ENCODE measurements around the gene PRELP. TPM values are rescaled to one million over a fixed set of nuclear protein-coding genes. Genes with fewer than 3 reads are reported as not detected.

The PRELP gene
- total and polyA plus RNA-seq, 2 of the 8 experiments (the other 6 are each of a cell fraction or from before 2014, with no cell fraction given): 0.13 to 0.23 TPM

DNA sequence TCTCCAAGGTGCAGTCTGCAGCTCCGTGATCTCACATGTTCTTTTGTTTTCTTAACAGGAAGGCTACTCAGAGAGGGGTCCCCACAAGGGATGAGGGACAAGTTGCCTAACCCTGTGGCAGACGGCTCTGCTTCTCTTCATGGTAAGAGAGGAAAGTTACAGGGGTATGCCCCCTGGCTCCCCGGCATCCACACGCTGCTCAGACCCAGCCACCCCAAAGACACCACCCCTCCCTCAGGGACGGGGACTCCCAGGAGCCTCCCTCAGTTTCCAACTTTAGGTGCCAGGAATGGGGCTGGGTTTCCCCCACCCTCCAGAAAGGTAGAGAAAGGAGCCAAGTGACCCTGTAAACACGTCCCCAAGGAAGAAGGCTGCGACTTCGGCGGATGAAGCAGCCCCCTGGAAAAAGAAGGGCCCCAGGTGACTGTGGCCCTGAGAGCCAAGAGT is 38.0 kb downstream of the PRELP start:
- Histone ChIP-seq H3K36me3 (ENCODE audit: control insufficient read depth in 2 of 4, insufficient read depth in 4 of 4, low read length in 3 of 4) (no peaks in the 10 kb centered on the region), H4K8ac (ENCODE audit: extremely low read depth, insufficient read depth, low read length) (no peak overlapping the region; the same call in 1 of the 2 replicates), H2BK20ac (ENCODE audit: low read length) (peak overlapping the region; percentile 91), H4K5ac (ENCODE audit: insufficient read length, low read depth, low read length) (no peak overlapping the region), H4K91ac (replicated peaks; ENCODE audit: insufficient read length, low read length) (peak overlapping the region; percentile 41), H3K4ac (replicated peaks; ENCODE audit: insufficient read length, low read depth, low read length) (peak overlapping the region; percentile 36), H3K18ac (ENCODE audit: extremely low read depth, low read length) (peak overlapping the region; percentile 84; the same call in 1 of the 2 replicates), H3K27me3 (replicated peaks in 1 of 4; ENCODE audit: control insufficient read depth in 3 of 4, extremely low read depth in 1 of 4, insufficient read depth in 3 of 4, low read length in 3 of 4) (peaks cover 4 to 48% (median 34%) of the 10 kb centered on the region in 4 experiments), H3K9me3 (ENCODE audit: insufficient read depth in 2 of 2, low read depth in 1 of 2, low read length in 1 of 2) (no peaks in the 10 kb centered on the region), H3K9ac (replicated peaks in 1 of 4; ENCODE audit: extremely low read depth in 1 of 4, low read depth in 3 of 4, low read length in 3 of 4) (no peak overlapping the region; a peak in 1 of 7 replicates), H2AFZ (ENCODE audit: low read length) (peak overlapping the region; percentile 69; the same call in 1 of the 2 replicates), H4K20me1 (replicated peaks in 1 of 2; ENCODE audit: control insufficient read depth in 1 of 2, insufficient read depth in 2 of 2, low read length in 2 of 2) (no peaks in the 10 kb centered on the region), H3K56ac (replicated peaks; ENCODE audit: insufficient read length, low read depth, low read length) (no peak overlapping the region), H2AK5ac (ENCODE audit: low read depth, low read length) (no peak overlapping the region), H2BK5ac (ENCODE audit: low read depth, low read length) (peak overlapping the region; percentile 24; the same call in 1 of the 2 replicates), H3K23me2 (ENCODE audit: low read depth, low read length) (no peaks in the 10 kb centered on the region), H3K79me1 (ENCODE audit: low read depth, low read length) (no peaks in the 10 kb centered on the region), H3K27ac (ENCODE audit: low read depth, low read length) (no peak overlapping the region), H2BK12ac (ENCODE audit: low read depth, low read length) (peak overlapping the region; percentile 13), H3K4me1 (replicated peaks in 1 of 4; ENCODE audit: control insufficient read depth in 3 of 4, insufficient read depth in 4 of 4, low read length in 3 of 4) (peaks cover 8 to 44% (median 28%) of the 10 kb centered on the region in 4 experiments), H2BK120ac (replicated peaks; ENCODE audit: low read depth, low read length) (peak overlapping the region; percentile 24), H3K4me2 (ENCODE audit: insufficient read depth in 1 of 2, low read depth in 2 of 2, low read length in 2 of 2) (peak overlapping the region; percentile 54 to 72), H3K23ac (ENCODE audit: insufficient read length) (no peak overlapping the region), H2BK15ac (ENCODE audit: low read length) (peak overlapping the region; percentile 2; the same call in 1 of the 2 replicates), H3K4me3 (ENCODE audit: extremely low read depth in 1 of 4, insufficient read depth in 2 of 4, low read depth in 3 of 4, low read length in 4 of 4) (peak overlapping the region in 3 of 4 experiments; percentile 19 to 50 (median 23); a peak in 4 of 8 replicates), H3K79me2 (ENCODE audit: control insufficient read depth in 1 of 2, insufficient read depth in 2 of 2, low read length in 2 of 2) (no peaks in the 10 kb centered on the region), H3K14ac (ENCODE audit: insufficient read length) (no peak overlapping the region)
- FAIRE-seq (no peak), DNase-seq (ENCODE audit: low read depth in 1 of 2, low spot score in 2 of 2) (peak in 1 of 2 experiments; percentile 62)
- 0 out of 4 replicates have a peak, but pooled peaks of 1 of the 2 experiments have one; percentile 8 for TF ChIP-seq HDAC2 (IDR thresholded peaks at IDR 0.05; ENCODE audit: borderline replicate concordance in 1 of 2, low read depth in 2 of 2, low read length in 2 of 2)
- TF ChIP-seq BACH1 (IDR thresholded peaks at IDR 0.05; ENCODE audit: low read length): no peak
- TF ChIP-seq TEAD4 (IDR thresholded peaks at IDR 0.05; ENCODE audit: low read depth, low read length): no peak
- TF ChIP-seq EZH2 (IDR thresholded peaks at IDR 0.05; ENCODE audit: low read depth, low read length, severe bottlenecking): peak; percentile 28
- TF ChIP-seq, protein P1, sequence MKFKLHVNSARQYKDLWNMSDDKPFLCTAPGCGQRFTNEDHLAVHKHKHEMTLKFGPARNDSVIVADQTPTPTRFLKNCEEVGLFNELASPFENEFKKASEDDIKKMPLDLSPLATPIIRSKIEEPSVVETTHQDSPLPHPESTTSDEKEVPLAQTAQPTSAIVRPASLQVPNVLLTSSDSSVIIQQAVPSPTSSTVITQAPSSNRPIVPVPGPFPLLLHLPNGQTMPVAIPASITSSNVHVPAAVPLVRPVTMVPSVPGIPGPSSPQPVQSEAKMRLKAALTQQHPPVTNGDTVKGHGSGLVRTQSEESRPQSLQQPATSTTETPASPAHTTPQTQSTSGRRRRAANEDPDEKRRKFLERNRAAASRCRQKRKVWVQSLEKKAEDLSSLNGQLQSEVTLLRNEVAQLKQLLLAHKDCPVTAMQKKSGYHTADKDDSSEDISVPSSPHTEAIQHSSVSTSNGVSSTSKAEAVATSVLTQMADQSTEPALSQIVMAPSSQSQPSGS (IDR thresholded peaks at IDR 0.05; ENCODE audit: low read length): no peak
- TF ChIP-seq SIRT6 (IDR thresholded peaks at IDR 0.05; ENCODE audit: low read length): no peak
- TF ChIP-seq POU5F1 (IDR thresholded peaks at IDR 0.05; ENCODE audit: low read depth, low read length): no peak
- 49% methylated on average over 6 of the region's 9 CpGs; no CpG with 5 or more reads in 1 of the 2 experiments for WGBS, 2 experiments (ENCODE audit: extremely low coverage in 1 of 2, insufficient coverage in 1 of 2, insufficient read length in 1 of 2, insufficient replicate concordance in 2 of 2, low coverage in 1 of 2, low lambda C conversion rate in 2 of 2, missing lambda C conversion rate in 1 of 2)
- POLR2A ChIA-PET (ENCODE audit: partially characterized antibody): interaction anchor here (1.0 to 1.4 kb wide), 4 partner anchors 9 to 115 kb away, joined by 3 to 4 read pairs (median 3); no protein-coding TSS in a partner anchor
- CTCF ChIA-PET (ENCODE audit: partially characterized antibody): interaction anchor here (0.9 to 13.3 kb wide), 9 partner anchors 7 to 189 kb away, joined by 3 to 108 read pairs (median 4); no protein-coding TSS in a partner anchor
